ENCODE data around the gene HOXA1. TPM values are rescaled to one million over a fixed set of nuclear protein-coding genes. Genes with fewer than 3 reads are reported as not detected.

HOXA1 gene
- total RNA-seq, result 2.5 and 5.5 TPM in 2 replicates

- no peak for DNase-seq (ENCODE audit: extremely low read depth, low read depth, low spot score)
These were observed at the start of gene HOXA1 for GRCh38 chr7:27095897-27096767. Gene HOXA1, minus strand, starts transcription at chr7:27096000. Its CDS starts 88 bp downstream, at chr7:27095912.

- DNase-seq (ENCODE audit: extremely low read depth, low read depth, low spot score), result no peak
These were observed 49.5 kb upstream of the HOXA1 start for GRCh38 chr7:27145165-27145913.

- no peak for DNase-seq (ENCODE audit: extremely low read depth, low read depth, low spot score)
These were observed 49.0 kb upstream of the HOXA1 start for GRCh38 chr7:27144781-27145164.

- no peak for DNase-seq (ENCODE audit: extremely low read depth, low read depth, low spot score)
These were observed 48.4 kb upstream of the HOXA1 start for GRCh38 chr7:27143950-27144780.

- DNase-seq (ENCODE audit: extremely low read depth, low read depth, low spot score), result peak; percentile 87
These were observed 47.5 kb upstream of the HOXA1 start, which contains the start of gene HOXA5 for GRCh38 chr7:27143023-27143949. Gene HOXA5, minus strand, starts transcription at chr7:27143681. Its CDS starts 74 bp downstream, at chr7:27143607.

- no peak for DNase-seq (ENCODE audit: extremely low read depth, low read depth, low spot score)
These were observed 46.8 kb upstream of the HOXA1 start for GRCh38 chr7:27142580-27143022.

- DNase-seq (ENCODE audit: extremely low read depth, low read depth, low spot score), result no peak
These were observed 46.3 kb upstream of the HOXA1 start for GRCh38 chr7:27141923-27142579.

- no peak for DNase-seq (ENCODE audit: extremely low read depth, low read depth, low spot score)
These were observed 45.5 kb upstream of the HOXA1 start for GRCh38 chr7:27141137-27141922.

- DNase-seq (ENCODE audit: extremely low read depth, low read depth, low spot score), result no peak
These were observed 44.5 kb upstream of the HOXA1 start for GRCh38 chr7:27140126-27140857.

GRCh38 chr7:27139334-27140125 is 43.7 kb upstream of the HOXA1 start:
- no peak for DNase-seq (ENCODE audit: extremely low read depth, low read depth, low spot score)

GRCh38 chr7:27138985-27139333 is 43.2 kb upstream of the HOXA1 start:
- no peak for DNase-seq (ENCODE audit: extremely low read depth, low read depth, low spot score)

GRCh38 chr7:27138472-27138871 is 42.7 kb upstream of the HOXA1 start:
- no peak for DNase-seq (ENCODE audit: extremely low read depth, low read depth, low spot score)

- DNase-seq (ENCODE audit: extremely low read depth, low read depth, low spot score), result no peak
These were observed 42.0 kb upstream of the HOXA1 start for GRCh38 chr7:27137640-27138315.

- no peak for DNase-seq (ENCODE audit: extremely low read depth, low read depth, low spot score)
These were observed 38.6 kb upstream of the HOXA1 start for GRCh38 chr7:27134392-27134791.

- DNase-seq (ENCODE audit: extremely low read depth, low read depth, low spot score), result no peak
These were observed 37.8 kb upstream of the HOXA1 start for GRCh38 chr7:27133409-27134231.

GRCh38 chr7:27132978-27133377 is 37.2 kb upstream of the HOXA1 start:
- DNase-seq (ENCODE audit: extremely low read depth, low read depth, low spot score), result no peak

All from glomerular endothelial cell (primary cell).